ENCODE results near the gene CTDP1. TPM values are rescaled to one million over a fixed set of nuclear protein-coding genes. Genes with fewer than 3 reads are reported as not detected.

Gene CTDP1
- total RNA-seq, 4 donors from 2014 or later = 18.1 to 40.5 (median 25.7) TPM

DNA sequence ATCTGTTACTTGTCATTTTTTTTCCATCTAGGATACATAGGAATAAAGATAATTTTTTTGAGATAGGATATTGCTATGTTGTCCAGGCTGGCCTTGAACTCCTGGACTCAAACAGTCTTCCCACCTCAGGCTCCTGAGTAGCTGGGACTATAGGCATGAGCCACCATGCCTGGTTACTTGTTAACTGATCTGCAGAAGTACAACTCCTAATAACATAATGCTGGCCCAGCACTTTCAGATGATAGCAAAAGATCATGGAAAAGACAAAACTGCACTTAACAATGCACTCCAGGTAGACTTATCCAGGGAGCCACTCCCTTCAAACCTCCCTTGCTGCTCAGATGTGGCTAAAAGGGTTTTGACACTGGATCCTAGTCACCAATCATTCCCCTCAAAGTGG, 11.4 kb upstream of the CTDP1 start:
- no peaks in the 10 kb centered on the region for H3K4me1 ChIP-seq
- H3K27me3 ChIP-seq = no peaks in the 10 kb centered on the region
- H3K9me3 ChIP-seq = no peaks in the 10 kb centered on the region
- DNase-seq (ENCODE audit: low spot score in 2 of 2) = no peak
- H3K36me3 ChIP-seq = peaks cover 0 to 4% (median 0%) of the 10 kb centered on the region in 3 donors
- TF ChIP-seq POLR2A (IDR thresholded peaks at IDR 0.05) (no peak), EP300 (IDR thresholded peaks at IDR 0.05) (no peak)
- TF ChIP-seq, protein P1, sequence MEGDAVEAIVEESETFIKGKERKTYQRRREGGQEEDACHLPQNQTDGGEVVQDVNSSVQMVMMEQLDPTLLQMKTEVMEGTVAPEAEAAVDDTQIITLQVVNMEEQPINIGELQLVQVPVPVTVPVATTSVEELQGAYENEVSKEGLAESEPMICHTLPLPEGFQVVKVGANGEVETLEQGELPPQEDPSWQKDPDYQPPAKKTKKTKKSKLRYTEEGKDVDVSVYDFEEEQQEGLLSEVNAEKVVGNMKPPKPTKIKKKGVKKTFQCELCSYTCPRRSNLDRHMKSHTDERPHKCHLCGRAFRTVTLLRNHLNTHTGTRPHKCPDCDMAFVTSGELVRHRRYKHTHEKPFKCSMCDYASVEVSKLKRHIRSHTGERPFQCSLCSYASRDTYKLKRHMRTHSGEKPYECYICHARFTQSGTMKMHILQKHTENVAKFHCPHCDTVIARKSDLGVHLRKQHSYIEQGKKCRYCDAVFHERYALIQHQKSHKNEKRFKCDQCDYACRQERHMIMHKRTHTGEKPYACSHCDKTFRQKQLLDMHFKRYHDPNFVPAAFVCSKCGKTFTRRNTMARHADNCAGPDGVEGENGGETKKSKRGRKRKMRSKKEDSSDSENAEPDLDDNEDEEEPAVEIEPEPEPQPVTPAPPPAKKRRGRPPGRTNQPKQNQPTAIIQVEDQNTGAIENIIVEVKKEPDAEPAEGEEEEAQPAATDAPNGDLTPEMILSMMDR (IDR thresholded peaks at IDR 0.05) = no peak
- no peak overlapping the region for H3K4me3 ChIP-seq
- H3K27ac ChIP-seq = no peak overlapping the region

DNA sequence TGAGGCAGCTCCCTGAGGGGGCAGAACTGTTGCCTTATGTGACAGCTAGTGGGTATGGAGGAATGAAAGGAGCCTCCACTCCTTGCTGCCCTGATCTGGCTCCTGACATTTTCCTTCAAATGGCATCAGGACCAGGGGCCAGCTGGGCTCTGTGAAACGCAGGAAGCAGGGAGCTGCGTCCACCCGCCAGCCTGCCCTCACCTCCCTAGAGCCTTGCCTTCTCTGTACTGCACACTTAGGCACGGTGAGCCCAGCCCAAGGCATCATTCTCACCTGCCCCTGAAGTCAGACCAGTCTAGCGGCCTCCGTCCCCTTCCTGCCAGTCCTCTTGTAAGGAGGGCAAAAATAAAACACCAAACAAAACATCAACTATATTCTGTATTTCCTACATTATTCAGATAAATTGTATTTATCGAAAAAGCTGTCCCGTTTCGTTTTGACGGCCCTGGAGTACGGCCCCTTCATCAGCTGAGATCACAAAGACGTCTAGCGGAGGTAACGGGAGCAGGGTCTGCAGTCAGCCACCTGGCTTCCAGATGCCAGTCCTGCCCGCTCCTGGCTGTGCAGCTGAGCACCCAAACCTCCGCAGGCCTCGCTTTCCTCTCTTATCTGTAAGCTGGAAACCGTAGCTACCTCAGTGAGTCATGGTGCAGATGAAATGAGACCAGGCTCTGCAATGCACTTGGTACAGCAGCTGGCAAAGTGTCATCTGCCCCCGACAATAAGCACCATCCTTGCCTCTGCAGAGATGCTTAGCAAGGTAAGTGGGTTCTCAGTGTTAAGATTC, 6.9 kb upstream of the CTDP1 start:
- Histone ChIP-seq H3K9me3 (no peaks in the 10 kb centered on the region), H3K27ac (no peak overlapping the region), H3K4me1 (peaks cover 0 to 15% (median 3%) of the 10 kb centered on the region in 4 donors), H3K36me3 (peaks cover 0 to 29% (median 0%) of the 10 kb centered on the region in 3 donors), H3K4me3 (no peak overlapping the region), H3K27me3 (no peaks in the 10 kb centered on the region)
- no peak for DNase-seq (ENCODE audit: low spot score in 2 of 2)
- TF ChIP-seq, protein P1 (IDR thresholded peaks at IDR 0.05) = no peak
- TF ChIP-seq EP300 (IDR thresholded peaks at IDR 0.05) (no peak), POLR2A (IDR thresholded peaks at IDR 0.05) (no peak)
- 75 to 84% methylated on average over 19 of the region's 19 CpGs for WGBS, 2 donors

DNA sequence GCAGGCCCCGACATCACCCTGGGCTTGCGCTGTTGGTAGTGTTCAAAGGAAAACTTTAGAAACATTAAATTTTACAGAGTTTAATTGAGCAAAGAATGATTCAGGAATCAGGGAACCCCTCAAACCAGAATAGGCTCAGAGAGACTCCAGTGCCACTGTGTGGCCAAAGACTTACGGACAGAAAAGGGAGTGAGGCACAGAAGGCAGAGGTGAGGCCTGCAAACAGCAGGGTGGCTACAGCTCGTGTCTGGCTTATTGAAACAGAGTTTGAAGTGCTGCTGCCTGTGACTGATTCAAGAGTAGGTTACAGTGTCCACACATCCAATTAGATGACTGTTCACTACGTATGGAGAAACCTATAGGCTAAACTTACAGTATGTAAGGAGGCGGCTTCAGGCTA, 2.4 kb upstream of the CTDP1 start:
- TF ChIP-seq POLR2A (IDR thresholded peaks at IDR 0.05) (no peak), EP300 (IDR thresholded peaks at IDR 0.05) (no peak)
- TF ChIP-seq, protein P1 (IDR thresholded peaks at IDR 0.05) = no peak
- peaks cover 0 to 29% (median 0%) of the 10 kb centered on the region in 3 donors for H3K36me3 ChIP-seq
- H3K27me3 ChIP-seq = no peaks in the 10 kb centered on the region
- no peak overlapping the region for H3K27ac ChIP-seq
- H3K4me1 ChIP-seq = peaks cover 0 to 46% (median 23%) of the 10 kb centered on the region in 4 donors
- H3K9me3 ChIP-seq = no peaks in the 10 kb centered on the region
- DNase-seq (ENCODE audit: low spot score in 2 of 2) = no peak
- no peak overlapping the region for H3K4me3 ChIP-seq
- WGBS, 2 donors = 77 to 82% methylated on average over 5 to 6 of the region's 6 CpGs

DNA sequence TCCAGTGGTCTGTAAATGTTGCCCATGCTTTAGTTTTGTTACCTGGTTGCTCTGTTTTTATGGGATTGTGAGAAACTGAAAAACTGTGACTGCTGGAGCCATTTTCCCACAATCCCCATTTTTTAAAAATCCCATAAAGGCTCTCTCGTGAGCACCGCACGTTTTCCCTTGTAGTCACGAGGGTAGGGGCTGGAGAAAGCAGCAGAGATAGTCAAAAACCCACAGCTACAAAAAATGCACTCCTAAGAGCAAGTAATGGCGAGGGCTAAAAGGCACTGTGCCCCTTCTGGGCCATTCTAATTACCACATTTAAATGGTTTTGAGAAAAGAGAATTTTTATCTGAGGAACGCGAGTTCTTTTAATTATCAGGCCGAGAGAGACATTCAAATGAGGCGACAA, 1.8 kb upstream of the CTDP1 start:
- Histone ChIP-seq H3K27me3 (no peaks in the 10 kb centered on the region), H3K9me3 (no peaks in the 10 kb centered on the region), H3K27ac (peak overlapping the region in 1 of 4 donors; percentile 98), H3K4me1 (peaks cover 0 to 49% (median 23%) of the 10 kb centered on the region in 4 donors), H3K36me3 (peaks cover 0 to 25% (median 0%) of the 10 kb centered on the region in 3 donors), H3K4me3 (no peak overlapping the region)
- WGBS, 2 donors = 76 to 83% methylated on average over 9 of the region's 9 CpGs
- TF ChIP-seq, protein P1 (IDR thresholded peaks at IDR 0.05) = no peak
- TF ChIP-seq EP300 (IDR thresholded peaks at IDR 0.05) (no peak), POLR2A (IDR thresholded peaks at IDR 0.05) (no peak)
- DNase-seq (ENCODE audit: low spot score in 2 of 2) = no peak

All from tibial nerve (tissue), 4 donors.